ENCODE results near the gene AMELY.
"Not testable (repeated sequence)": the region's sequence is repeated elsewhere in the genome, so short reads cannot be mapped to it uniquely, and the experiment has no call there.

AMELY gene

DNA sequence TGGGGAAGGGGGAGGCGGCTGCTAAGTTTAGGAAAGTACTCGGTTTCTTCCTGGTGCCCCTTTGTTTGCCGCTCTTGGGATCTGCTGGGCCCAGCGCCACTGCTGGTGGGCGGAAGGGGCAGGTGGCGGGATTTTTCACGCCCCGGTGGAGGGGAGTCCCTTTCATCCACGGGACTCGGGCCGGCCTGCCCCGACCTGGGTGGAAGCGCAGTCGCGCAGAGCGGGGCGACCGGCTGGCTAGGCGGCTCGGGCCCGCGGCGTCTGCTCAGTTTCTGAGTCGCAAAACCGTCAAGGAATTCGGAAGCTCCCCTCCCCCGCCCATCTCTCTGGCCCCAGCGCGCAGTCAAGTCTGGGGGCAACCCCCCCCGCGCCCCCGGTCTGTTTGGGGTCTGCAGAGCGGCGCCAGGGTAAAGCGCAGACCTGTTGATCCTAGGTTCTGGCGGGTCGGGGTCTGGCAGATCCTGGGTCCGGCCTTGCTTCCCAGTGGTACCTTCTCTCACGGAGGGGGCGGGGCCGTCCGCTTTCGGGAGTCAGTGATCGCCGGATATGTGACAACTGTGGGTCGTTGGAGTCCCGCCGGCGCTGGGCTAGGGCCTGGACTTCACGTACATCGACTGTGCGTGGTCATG is at the start of gene AMELY:
AMELY (minus strand) TSS at position 500 of the 629 bp plus-strand sequence. CDS start 39,144 bp downstream, outside the sequence.
- in situ Hi-C loops (cut with HindIII; ENCODE audit: low pct_ligation_motif_present, low pct_unique_long_range_greater_than_20kb, low sequenced_read_pairs), result no loop called here
- no peak for DNase-seq

GRCh38 chrY:6949947-6950346 is 38.4 kb upstream of the AMELY start:
- no peak for DNase-seq
- in situ Hi-C loops (cut with HindIII; ENCODE audit: low pct_ligation_motif_present, low pct_unique_long_range_greater_than_20kb, low sequenced_read_pairs), result no loop called here

DNA sequence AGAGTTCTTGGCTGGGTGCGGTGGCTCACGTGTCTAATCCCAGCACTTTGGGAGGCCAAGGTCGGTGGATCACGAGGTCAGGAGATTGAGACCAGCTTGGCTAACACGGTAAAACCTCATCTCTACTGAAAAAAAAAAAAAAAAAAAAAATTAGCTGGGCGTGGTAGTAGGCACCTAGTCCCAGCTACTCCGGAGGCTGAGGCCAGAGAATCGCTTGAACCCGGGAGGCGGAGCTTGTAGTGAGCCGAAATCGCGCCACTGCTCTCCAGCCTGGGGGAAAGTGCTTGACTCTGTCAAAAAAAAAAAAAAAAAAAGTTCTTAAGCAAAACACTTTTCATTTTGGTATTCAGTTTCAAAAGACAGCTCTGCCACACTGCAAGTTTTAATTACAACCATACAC is 36.8 kb upstream of the AMELY start:
- in situ Hi-C loops (cut with HindIII; ENCODE audit: low pct_ligation_motif_present, low pct_unique_long_range_greater_than_20kb, low sequenced_read_pairs), result no loop called here
- no peak for DNase-seq

DNA sequence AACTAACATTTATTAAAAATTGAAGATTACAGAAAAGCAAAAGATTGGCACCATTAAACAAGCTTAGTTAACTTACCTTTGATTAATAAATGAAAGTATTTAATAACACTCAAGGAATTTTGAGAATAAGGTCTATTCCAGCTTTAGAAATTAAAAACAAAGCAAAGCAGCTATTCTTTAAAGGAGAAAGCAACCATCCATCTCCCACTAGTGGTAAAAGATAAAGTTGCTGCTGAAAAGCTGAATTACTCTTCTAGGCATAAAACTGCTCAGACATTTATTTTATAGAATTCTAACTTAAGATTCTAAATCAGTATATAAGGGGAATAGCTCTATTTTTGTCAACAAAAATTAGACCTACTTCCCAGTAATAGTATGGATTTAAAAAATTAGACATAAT is 36.1 kb upstream of the AMELY start:
- no peak for DNase-seq
- in situ Hi-C loops (cut with HindIII; ENCODE audit: low pct_ligation_motif_present, low pct_unique_long_range_greater_than_20kb, low sequenced_read_pairs), result no loop called here

GRCh38 chrY:6935497-6935896 is 23.9 kb upstream of the AMELY start:
- DNase-seq, result no peak
- in situ Hi-C loops (cut with HindIII; ENCODE audit: low pct_ligation_motif_present, low pct_unique_long_range_greater_than_20kb, low sequenced_read_pairs), result no loop called here

GRCh38 chrY:6931779-6932396 is 20.3 kb upstream of the AMELY start:
- DNase-seq, result no peak
- in situ Hi-C loops (cut with HindIII; ENCODE audit: low pct_ligation_motif_present, low pct_unique_long_range_greater_than_20kb, low sequenced_read_pairs), result no loop called here

DNA sequence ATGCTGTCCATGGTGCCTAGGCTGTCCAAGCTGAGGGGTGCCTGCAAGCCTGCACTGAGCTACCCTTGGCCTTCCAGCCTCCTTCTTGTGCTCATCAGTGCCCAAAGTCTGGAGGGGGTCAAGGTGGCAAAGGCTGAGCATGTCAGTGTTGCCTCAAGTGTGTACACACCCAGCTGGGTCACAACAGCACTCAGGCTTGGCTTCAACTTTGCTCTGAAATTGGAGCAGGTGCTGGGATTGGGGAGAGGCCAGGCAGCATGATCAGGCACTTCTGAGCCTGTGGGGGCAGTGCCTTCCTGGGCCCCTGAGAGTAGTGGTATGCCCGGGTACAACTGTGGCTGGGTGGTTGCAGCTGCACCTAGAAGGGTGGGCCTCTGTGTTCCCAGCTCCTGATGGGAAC is 17.7 kb upstream of the AMELY start:
- DNase-seq, result no peak
- in situ Hi-C loops (cut with HindIII; ENCODE audit: low pct_ligation_motif_present, low pct_unique_long_range_greater_than_20kb, low sequenced_read_pairs), result no loop called here

GRCh38 chrY:6928265-6928664 is 16.7 kb upstream of the AMELY start:
- in situ Hi-C loops (cut with HindIII; ENCODE audit: low pct_ligation_motif_present, low pct_unique_long_range_greater_than_20kb, low sequenced_read_pairs), result no loop called here
- no peak for DNase-seq

GRCh38 chrY:6921061-6921460 is 9.5 kb upstream of the AMELY start:
- in situ Hi-C loops (cut with HindIII; ENCODE audit: low pct_ligation_motif_present, low pct_unique_long_range_greater_than_20kb, low sequenced_read_pairs), result no loop called here

DNA sequence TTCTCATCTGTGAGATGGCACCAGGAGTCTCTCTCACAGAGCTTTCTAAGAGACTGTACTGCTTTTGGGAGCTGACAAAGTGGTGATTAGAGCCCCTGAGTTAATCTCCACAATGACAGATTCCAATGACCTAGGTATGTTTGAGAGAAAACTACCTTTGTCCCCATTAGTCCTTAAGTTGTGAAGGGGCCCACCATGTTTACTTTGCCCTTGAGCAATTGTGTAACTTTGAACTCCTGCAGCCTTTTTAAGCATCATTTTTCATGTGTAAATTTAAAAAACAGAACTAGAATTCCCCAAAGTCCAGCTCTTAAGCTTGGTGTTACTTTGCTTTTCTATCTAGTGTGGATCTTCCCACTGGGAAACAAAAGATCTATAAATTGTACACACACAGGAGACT is 1.8 kb upstream of the AMELY start:
- in situ Hi-C loops (cut with HindIII; ENCODE audit: low pct_ligation_motif_present, low pct_unique_long_range_greater_than_20kb, low sequenced_read_pairs), result no loop called here
- no peak for DNase-seq

More at GRCh38 chrY:6921061-6921460, 9.5 kb upstream of the AMELY start:
- no peak for DNase-seq

- in situ Hi-C loops (cut with HindIII; ENCODE audit: low pct_ligation_motif_present, low pct_unique_long_range_greater_than_20kb, low sequenced_read_pairs), result no loop called here
- no peak for DNase-seq
These were observed 940 bp downstream of the AMELY start, which contains the start of gene TBL1Y for GRCh38 chrY:6910372-6911252. TSS of gene TBL1Y (plus strand) at chrY:6910697. CDS start at chrY:7025085, 114,388 bp downstream.

DNA sequence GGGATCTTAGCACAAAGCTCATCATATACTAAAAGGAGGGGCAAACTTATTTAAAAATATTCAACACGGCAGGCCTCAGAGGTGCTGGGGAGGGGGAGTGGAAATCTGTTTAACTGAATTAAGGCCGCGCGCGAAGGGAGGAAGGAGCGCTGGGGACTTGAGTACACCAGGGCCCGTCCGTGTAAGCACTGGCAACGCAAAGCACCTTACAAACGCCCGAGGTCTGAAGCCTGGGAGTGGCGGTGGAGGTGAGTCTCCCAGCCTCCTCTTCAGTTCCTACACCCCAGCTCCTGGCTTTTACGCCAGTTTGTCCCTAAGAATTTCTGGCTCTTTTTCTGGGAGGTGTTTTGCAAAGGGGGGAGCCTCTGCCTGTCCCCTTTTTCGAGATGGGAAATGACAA is 1.7 kb downstream of the AMELY start:
- DNase-seq, result no peak
- in situ Hi-C loops (cut with HindIII; ENCODE audit: low pct_ligation_motif_present, low pct_unique_long_range_greater_than_20kb, low sequenced_read_pairs), result no loop called here

DNA sequence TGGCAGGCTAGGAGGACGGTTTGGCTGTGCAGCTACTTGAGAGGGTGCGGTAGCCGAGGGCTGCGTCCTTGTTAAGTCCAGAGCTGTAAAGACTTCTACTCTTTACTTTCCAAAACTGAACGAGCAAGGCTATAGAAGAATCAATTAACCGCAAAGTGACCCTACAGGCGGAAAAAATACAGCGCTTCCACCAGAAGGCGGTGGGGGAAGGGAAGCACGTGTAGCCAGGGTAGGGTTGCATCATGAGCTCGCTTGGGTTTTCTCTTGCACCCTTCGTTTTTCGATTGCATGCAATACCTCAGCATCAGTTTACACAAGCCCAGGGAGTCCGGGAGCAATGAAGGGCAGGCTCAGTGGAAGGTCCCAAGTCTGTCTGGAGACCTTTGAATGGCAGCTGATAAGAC is 2.4 kb downstream of the AMELY start:
- in situ Hi-C loops (cut with HindIII; ENCODE audit: low pct_ligation_motif_present, low pct_unique_long_range_greater_than_20kb, low sequenced_read_pairs), result no loop called here

GRCh38 chrY:6908021-6908420 is 3.5 kb downstream of the AMELY start:
- in situ Hi-C loops (cut with HindIII; ENCODE audit: low pct_ligation_motif_present, low pct_unique_long_range_greater_than_20kb, low sequenced_read_pairs); DNase-seq: not testable (repeated sequence)

More for the DNA sequence above, 2.4 kb downstream of the AMELY start:
- no peak for DNase-seq

GRCh38 chrY:6907591-6907990 is 4.0 kb downstream of the AMELY start:
- DNase-seq, result no peak
- in situ Hi-C loops (cut with HindIII; ENCODE audit: low pct_ligation_motif_present, low pct_unique_long_range_greater_than_20kb, low sequenced_read_pairs), result no loop called here

- DNase-seq; in situ Hi-C loops (cut with HindIII; ENCODE audit: low pct_ligation_motif_present, low pct_unique_long_range_greater_than_20kb, low sequenced_read_pairs): not testable (repeated sequence)
These were observed 9.4 kb downstream of the AMELY start for GRCh38 chrY:6902116-6902515.

DNA sequence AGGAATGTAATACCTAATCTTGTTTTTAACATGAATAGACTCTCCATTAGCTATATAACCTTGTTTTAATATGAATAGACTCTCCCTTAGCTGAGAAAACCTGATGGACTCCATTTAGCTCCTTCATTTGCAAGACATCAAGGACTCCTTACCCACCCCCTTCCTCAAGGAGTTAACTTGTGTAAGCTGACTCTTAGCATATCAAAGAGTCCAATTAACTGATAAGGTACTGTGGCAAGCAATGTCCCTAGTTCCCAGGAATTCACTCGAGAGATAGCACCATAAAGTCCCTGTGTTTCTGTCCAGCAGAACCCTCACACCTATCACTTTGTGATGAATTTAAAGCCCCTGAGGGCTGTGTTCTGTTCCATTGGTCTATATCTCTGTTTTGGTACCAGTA is 16.3 kb downstream of the AMELY start:
- in situ Hi-C loops (cut with HindIII; ENCODE audit: low pct_ligation_motif_present, low pct_unique_long_range_greater_than_20kb, low sequenced_read_pairs), result no loop called here
- DNase-seq, result no peak

DNA sequence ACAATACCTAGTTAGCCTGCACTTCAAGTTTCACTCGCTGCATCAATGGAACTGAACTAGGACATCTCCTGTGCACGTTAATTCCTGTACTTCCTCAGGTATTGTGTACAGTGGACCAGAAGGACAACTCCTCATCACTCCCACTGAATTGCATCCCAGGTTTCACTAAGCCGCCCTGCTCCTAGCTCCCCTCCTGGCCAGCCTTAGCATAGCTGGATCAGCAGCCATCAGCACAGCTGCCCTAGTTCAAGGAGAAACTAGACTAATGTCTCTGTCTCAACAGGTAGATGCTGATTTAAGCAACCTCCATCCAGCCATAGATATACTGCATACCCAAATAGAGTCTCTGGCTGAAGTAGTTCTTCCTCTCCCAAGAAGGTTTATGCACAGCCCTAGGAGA is 17.1 kb downstream of the AMELY start:
- in situ Hi-C loops (cut with HindIII; ENCODE audit: low pct_ligation_motif_present, low pct_unique_long_range_greater_than_20kb, low sequenced_read_pairs), result no loop called here
- DNase-seq, result no peak

DNA sequence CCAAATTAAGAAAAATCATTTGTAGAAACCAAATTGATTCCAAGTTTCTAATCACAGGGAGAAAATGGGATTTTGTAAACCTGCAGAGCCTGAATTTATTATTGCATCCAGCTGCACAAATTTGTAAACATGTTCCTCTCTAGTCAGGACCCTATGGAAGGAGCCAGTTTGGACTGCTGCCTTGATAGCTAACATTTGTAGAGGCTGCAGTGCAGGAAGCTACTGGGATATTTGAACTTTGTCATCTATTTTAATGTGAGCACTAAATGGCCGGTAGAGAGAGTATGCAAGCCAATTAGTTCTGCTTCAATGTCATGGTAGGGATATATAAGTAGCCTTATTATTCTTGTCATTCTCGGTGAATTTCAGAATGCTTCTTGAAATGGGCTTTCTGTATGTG is 62.2 kb downstream of the AMELY start:
- DNase-seq, result no peak
- in situ Hi-C loops (cut with HindIII; ENCODE audit: low pct_ligation_motif_present, low pct_unique_long_range_greater_than_20kb, low sequenced_read_pairs), result no loop called here
